B cell (primary cell): ENCODE results near the gene USP9X.

Experiments used
- CTCF ChIP-seq: fragments of 200-600 bp; IDR thresholded peaks from one replicate; pipeline ENCODE4 v1.8.0; 2022; ENCODE audit warnings: antibody characterized with exemption, mild to moderate bottlenecking
- EZH2 ChIP-seq: IDR thresholded peaks from 2 replicates; pipeline ENCODE4 v1.6.1; 2012; ENCODE audit warnings: borderline replicate concordance, low read depth, mild to moderate bottlenecking, moderate library complexity, low read length; ENCODE audit not compliant: insufficient read depth, poor library complexity, severe bottlenecking

GRCh38 chrX:41096339-41096955 lies 11.2 kb downstream of the USP9X start:
- TF ChIP-seq CTCF (no peak), EZH2 (no peak)
